A673 (cell line): Measurements from ENCODE around the gene ADGRL3. TPM values are rescaled to one million over a fixed set of nuclear protein-coding genes. Genes with fewer than 3 reads are reported as not detected.

Experiments used
- BruUV-seq: library from RNA; stranded (reverse); fragments of 400-500 nt; replicated peaks from 2 replicates; lab custom pipeline; 2021; lab: Mats Ljungman, UMichigan
- CTCF ChIA-PET: fragments of 300-600 bp; sonication (Branson Sonifier 250); formaldehyde crosslinking; loops from one replicate; lab custom pipeline; 2022; ENCODE audit warnings: antibody characterized with exemption; lab: Charles Lee
- POLR2A ChIA-PET: fragments of 300-600 bp; sonication (Branson Sonifier 250); formaldehyde crosslinking; loops from one replicate; lab custom pipeline; 2022; ENCODE audit warnings: antibody characterized with exemption; ENCODE audit not compliant: low non-redundant PET; lab: Charles Lee
- DNase-seq: peaks from one replicate; pipeline ENCODE4 v3.0.0-alpha.2; 2015; ENCODE audit warnings: low spot score
- H3K27ac ChIP-seq: fragments of 200-600 bp; sonication (generic); 2 replicates; pipeline ENCODE4 v1.5.1; 2016; ENCODE audit warnings: mixed run types, low read depth, mild to moderate bottlenecking, mixed read lengths, antibody characterized with exemption, low read length; ENCODE audit not compliant: poor library complexity, severe bottlenecking
- H3K27me3 ChIP-seq: fragments of 200-600 bp; sonication (generic); replicated peaks from 2 replicates; pipeline ENCODE4 v1.6.1; 2017; ENCODE audit warnings: mixed run types, low read depth, mild to moderate bottlenecking, mixed read lengths, antibody characterized with exemption, low read length; ENCODE audit not compliant: insufficient read depth, poor library complexity
- H3K36me3 ChIP-seq: fragments of 200-600 bp; sonication (generic); 2 replicates; pipeline ENCODE4 v1.6.1; 2016; ENCODE audit warnings: mixed run types, mild to moderate bottlenecking, mixed read lengths, antibody characterized with exemption, low read length; ENCODE audit not compliant: insufficient read depth, poor library complexity, severe bottlenecking
- H3K4me1 ChIP-seq: fragments of 200-600 bp; sonication (generic); 2 replicates; pipeline ENCODE4 v1.6.1; 2017; ENCODE audit warnings: mixed run types, mild to moderate bottlenecking, mixed read lengths, antibody characterized with exemption, low read length; ENCODE audit not compliant: insufficient read depth, poor library complexity, severe bottlenecking
- H3K4me3 ChIP-seq: fragments of 200-600 bp; sonication (generic); 2 replicates; pipeline ENCODE4 v1.5.1; 2016; ENCODE audit warnings: low read depth, mixed run types, mild to moderate bottlenecking, mixed read lengths, low read length; ENCODE audit not compliant: poor library complexity, severe bottlenecking
- H3K9me3 ChIP-seq: fragments of 200-600 bp; sonication (generic); 2 replicates; pipeline ENCODE4 v1.6.1; 2016; ENCODE audit warnings: mixed run types, low read depth, mild to moderate bottlenecking, mixed read lengths, antibody characterized with exemption, low read length; ENCODE audit not compliant: poor library complexity, severe bottlenecking
- EZH2 ChIP-seq: fragments of 200-600 bp; sonication (generic); IDR thresholded peaks from 2 replicates; pipeline ENCODE4 v1.6.1; 2017; ENCODE audit warnings: borderline replicate concordance, low read depth, mild to moderate bottlenecking, mixed read lengths, antibody characterized with exemption, low read length; ENCODE audit not compliant: poor library complexity, severe bottlenecking
- intact Hi-C: fragments of 100-400 bp; cut with micrococcal nuclease; formaldehyde crosslinking; loops from one replicate; pipeline ENCODE4 v1.10.0; 2022; ENCODE audit not compliant: unreplicated experiment
- total RNA-seq: library from RNA; stranded (reverse); gene quantifications from 2 replicates; pipeline ENCODE4 v1.2.3, GENCODE V29; 2021
- TF ChIP-seq, protein P1 (sequence below): fragments of 300-800, 200-600 bp; sonication (generic); conservative IDR thresholded peaks from 2 replicates; pipeline ENCODE4 v1.5.1; 2017; ENCODE audit warnings: low read depth, mild to moderate bottlenecking, antibody characterized with exemption, low read length, moderate library complexity, mixed read lengths

ADGRL3 gene
- total RNA-seq, 1 experiment from 2014 or later, result not detected

GRCh38 chr4:61333490-61333889, 133.4 kb downstream of the ADGRL3 start:
- H3K4me1 ChIP-seq, result no peaks in the 10 kb centered on the region
- ChIA-PET POLR2A (no interaction called here), CTCF (no interaction called here)
- no peaks in the 10 kb centered on the region for H3K27me3 ChIP-seq
- H3K36me3 ChIP-seq, result no peaks in the 10 kb centered on the region
- BruUV-seq, result no TSS peak
- TF ChIP-seq, protein P1, sequence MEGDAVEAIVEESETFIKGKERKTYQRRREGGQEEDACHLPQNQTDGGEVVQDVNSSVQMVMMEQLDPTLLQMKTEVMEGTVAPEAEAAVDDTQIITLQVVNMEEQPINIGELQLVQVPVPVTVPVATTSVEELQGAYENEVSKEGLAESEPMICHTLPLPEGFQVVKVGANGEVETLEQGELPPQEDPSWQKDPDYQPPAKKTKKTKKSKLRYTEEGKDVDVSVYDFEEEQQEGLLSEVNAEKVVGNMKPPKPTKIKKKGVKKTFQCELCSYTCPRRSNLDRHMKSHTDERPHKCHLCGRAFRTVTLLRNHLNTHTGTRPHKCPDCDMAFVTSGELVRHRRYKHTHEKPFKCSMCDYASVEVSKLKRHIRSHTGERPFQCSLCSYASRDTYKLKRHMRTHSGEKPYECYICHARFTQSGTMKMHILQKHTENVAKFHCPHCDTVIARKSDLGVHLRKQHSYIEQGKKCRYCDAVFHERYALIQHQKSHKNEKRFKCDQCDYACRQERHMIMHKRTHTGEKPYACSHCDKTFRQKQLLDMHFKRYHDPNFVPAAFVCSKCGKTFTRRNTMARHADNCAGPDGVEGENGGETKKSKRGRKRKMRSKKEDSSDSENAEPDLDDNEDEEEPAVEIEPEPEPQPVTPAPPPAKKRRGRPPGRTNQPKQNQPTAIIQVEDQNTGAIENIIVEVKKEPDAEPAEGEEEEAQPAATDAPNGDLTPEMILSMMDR, result no peak
- TF ChIP-seq EZH2, result no peak
- H3K4me3 ChIP-seq, result no peak overlapping the region
- intact Hi-C loops, result no loop called here
- H3K9me3 ChIP-seq, result no peaks in the 10 kb centered on the region
- no peak for DNase-seq
- H3K27ac ChIP-seq, result no peak overlapping the region

DNA sequence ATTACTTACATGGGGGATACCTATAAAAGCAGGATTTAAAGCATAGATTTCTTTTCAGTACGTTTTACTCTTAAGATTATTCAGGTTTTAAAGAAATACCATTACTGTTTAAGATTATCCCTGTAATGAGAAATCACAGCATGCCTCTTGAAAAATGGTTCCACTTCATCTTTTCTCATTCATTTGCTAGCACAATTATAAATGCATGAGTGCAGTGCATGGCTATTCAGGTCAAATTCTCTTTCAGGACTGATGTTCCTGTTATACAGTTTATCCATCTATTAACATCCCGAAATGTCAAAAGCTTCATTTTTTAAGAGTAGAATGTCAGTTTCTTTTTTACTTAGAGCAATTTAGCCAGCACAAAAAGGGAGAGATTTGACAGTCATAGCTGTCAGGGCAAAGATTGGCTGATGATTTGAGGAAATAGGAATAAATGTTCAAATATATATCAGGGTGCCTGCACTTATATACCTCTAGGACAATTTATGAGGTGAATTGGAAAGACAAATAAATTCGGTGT, 135.2 kb downstream of the ADGRL3 start:
- H3K4me1 ChIP-seq, result no peaks in the 10 kb centered on the region
- ChIA-PET POLR2A (no interaction called here), CTCF (no interaction called here)
- H3K36me3 ChIP-seq, result no peaks in the 10 kb centered on the region
- intact Hi-C loops, result no loop called here
- no peak overlapping the region for H3K27ac ChIP-seq
- TF ChIP-seq EZH2, result no peak
- TF ChIP-seq, protein P1, result no peak
- H3K4me3 ChIP-seq, result no peak overlapping the region
- H3K27me3 ChIP-seq, result no peaks in the 10 kb centered on the region
- no peaks in the 10 kb centered on the region for H3K9me3 ChIP-seq
- DNase-seq, result no peak
- no TSS peak for BruUV-seq

- H3K27me3 ChIP-seq, result no peaks in the 10 kb centered on the region
- TF ChIP-seq, protein P1, result no peak
- no peak for TF ChIP-seq EZH2
- H3K4me1 ChIP-seq, result no peaks in the 10 kb centered on the region
- ChIA-PET POLR2A (no interaction called here), CTCF (no interaction called here)
- no peaks in the 10 kb centered on the region for H3K9me3 ChIP-seq
- H3K4me3 ChIP-seq, result no peak overlapping the region
- no TSS peak for BruUV-seq
- no peak overlapping the region for H3K27ac ChIP-seq
- no peaks in the 10 kb centered on the region for H3K36me3 ChIP-seq
- intact Hi-C loops, result no loop called here
- no peak for DNase-seq
Measured at GRCh38 chr4:61336488-61336887, 136.4 kb downstream of the ADGRL3 start.
